Measurements from ENCODE around the gene TLNRD1. TPM values are rescaled to one million over a fixed set of nuclear protein-coding genes. Genes with fewer than 3 reads are reported as not detected.
A peak's percentile ranks its signal among the peaks of the same experiment; 100 is the strongest.

The TLNRD1 gene
- total RNA-seq, 1 experiment from 2014 or later: 40.3 TPM

DNA sequence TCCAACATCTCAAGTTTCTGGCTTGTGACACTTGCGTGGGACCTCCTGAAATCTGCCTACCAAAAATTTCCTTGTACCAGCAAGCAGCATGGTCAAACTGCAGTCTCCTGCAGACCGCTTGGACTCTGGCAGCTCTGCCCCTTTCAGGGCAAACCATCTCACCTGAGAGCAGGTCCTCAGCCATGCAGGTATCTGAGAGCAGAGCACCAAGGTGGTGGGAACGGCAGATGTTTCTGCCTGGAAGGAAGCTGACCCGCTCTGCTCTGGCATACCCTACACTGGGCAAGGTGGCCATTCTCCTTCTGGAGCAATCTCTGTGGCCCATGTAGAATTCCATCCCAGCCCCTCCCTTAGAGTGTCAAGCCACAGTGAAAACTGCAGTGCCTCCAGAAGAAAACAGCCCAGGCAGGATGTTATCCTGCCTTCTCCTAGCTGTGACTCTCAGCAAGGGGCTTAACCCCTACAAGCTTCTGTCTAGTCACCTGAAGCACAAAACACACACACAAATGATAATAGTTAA lies 32.7 kb upstream of the TLNRD1 start:
- Histone ChIP-seq H3K27me3 (replicated peaks) (no peaks in the 10 kb centered on the region), H3K4me3 (no peak overlapping the region), H3K9me3 (replicated peaks) (no peaks in the 10 kb centered on the region), H3K27ac (no peak overlapping the region), H3K4me1 (replicated peaks) (0 out of 2 replicates have a peak, but pooled peaks cover 6% of the 10 kb centered on the region), H3K36me3 (peaks cover 7% of the 10 kb centered on the region; the same call in 1 of the 2 replicates)
- no peak for DNase-seq (ENCODE audit: low read depth in 1 of 2, low spot score in 2 of 2)

DNA sequence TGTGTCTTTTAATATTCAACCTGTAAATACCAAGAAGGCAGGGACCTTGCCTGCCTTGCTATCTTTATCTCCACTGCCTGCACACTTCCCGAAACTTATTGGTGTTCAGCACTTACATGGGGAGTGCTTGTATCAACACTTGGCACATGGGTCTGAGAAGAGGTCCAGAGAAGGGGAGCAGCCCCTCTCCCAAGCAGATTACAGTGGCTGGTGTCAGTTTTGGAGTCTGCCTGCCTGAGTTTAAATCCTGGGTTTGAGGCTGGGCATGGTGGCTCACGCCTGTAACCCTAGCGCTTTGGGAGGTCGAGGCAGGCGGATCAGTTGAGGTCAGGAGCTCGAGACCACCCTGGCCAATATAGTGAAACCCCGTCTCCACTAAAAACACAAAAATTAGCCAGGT lies 31.4 kb upstream of the TLNRD1 start:
- no peaks in the 10 kb centered on the region for H3K27me3 ChIP-seq (replicated peaks)
- H3K9me3 ChIP-seq (replicated peaks): no peaks in the 10 kb centered on the region
- no peak for DNase-seq (ENCODE audit: low read depth in 1 of 2, low spot score in 2 of 2)
- 0 out of 2 replicates have a peak, but pooled peaks cover 6% of the 10 kb centered on the region for H3K4me1 ChIP-seq (replicated peaks)
- H3K27ac ChIP-seq: no peak overlapping the region
- no peak overlapping the region for H3K4me3 ChIP-seq
- peaks cover 7% of the 10 kb centered on the region; the same call in 1 of the 2 replicates for H3K36me3 ChIP-seq

DNA sequence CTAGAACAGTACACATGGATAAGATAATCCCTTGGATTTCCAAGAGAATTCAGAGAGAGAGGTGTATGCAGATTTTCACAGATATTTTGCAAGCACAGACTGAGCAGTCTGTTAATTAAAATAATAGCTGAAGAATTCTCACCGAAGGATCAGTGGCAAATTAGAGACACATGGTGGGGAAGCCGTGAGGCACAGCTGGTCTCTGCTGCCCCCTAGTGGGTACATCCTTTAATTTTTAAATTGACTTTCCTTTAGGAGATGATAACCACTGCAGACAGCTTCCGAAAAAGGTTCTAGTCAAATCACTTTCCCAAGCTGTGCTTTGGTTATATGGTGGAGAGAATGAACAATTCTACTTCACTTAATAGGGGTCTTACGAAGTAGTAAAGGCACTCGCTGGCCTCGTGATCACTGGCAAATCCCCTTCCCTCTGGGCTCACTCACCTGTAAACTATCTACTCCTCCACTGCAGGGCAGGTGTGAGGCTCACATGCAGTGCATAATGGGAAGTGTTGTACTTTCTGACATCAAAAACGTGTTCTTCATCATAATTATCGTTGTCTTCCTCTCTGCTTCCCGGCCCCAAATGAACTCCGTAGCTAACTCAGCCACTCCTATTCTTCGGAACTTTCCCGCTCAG lies 30.6 kb upstream of the TLNRD1 start:
- peaks cover 7% of the 10 kb centered on the region; the same call in 1 of the 2 replicates for H3K36me3 ChIP-seq
- peak in 1 of 2 experiments; percentile 54 for DNase-seq (ENCODE audit: low read depth in 1 of 2, low spot score in 2 of 2)

DNA sequence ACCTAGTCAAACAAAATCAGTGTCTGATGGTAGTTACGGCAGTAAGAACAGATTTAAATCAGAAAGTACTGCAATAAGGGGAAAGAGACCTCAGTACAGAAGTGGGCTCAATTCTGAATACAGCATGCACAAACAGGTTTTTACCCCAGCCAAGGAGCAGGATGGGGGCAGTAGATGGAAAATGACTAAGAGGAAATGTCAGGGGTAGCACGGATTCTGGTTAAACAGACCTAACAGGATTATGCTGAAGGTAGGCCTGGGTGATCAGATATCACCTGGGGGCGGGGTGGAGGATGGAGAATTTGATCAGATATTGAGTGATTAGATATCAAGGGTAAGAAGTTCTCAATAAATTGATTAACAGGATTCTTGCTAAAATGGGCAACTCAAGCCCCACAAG lies 30.1 kb upstream of the TLNRD1 start:
- H3K4me3 ChIP-seq: no peak overlapping the region
- H3K27me3 ChIP-seq (replicated peaks): no peaks in the 10 kb centered on the region
- 0 out of 2 replicates have a peak, but pooled peaks cover 6% of the 10 kb centered on the region for H3K4me1 ChIP-seq (replicated peaks)
- no peak overlapping the region for H3K27ac ChIP-seq
- no peaks in the 10 kb centered on the region for H3K9me3 ChIP-seq (replicated peaks)
- H3K36me3 ChIP-seq: peaks cover 7% of the 10 kb centered on the region; the same call in 1 of the 2 replicates
- DNase-seq (ENCODE audit: low read depth in 1 of 2, low spot score in 2 of 2): no peak

More for the DNA sequence above, 30.6 kb upstream of the TLNRD1 start:
- H3K27me3 ChIP-seq (replicated peaks): no peaks in the 10 kb centered on the region
- no peak overlapping the region for H3K4me3 ChIP-seq
- 0 out of 2 replicates have a peak, but pooled peaks cover 6% of the 10 kb centered on the region for H3K4me1 ChIP-seq (replicated peaks)
- H3K27ac ChIP-seq: no peak overlapping the region
- H3K9me3 ChIP-seq (replicated peaks): no peaks in the 10 kb centered on the region

DNA sequence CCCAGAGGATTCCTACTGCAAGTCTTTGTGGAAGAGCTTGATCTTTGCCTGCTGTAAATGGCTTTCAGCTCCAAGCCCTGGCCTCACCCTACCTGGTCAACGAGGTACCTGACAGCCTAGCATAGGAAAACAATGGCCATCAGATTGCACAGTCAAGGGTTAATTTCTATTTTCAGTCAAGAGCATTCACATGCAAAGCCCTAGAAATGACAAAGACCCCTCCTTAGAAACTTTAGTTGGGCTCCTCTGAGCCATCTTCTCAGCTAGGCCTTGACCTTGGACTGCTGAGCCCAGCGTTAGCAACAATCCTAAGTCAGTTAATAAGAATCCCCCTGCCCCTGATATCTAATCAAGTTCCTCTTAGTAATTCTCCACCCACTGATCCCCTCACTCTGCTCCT lies 29.6 kb upstream of the TLNRD1 start:
- peaks cover 10% of the 10 kb centered on the region for H3K36me3 ChIP-seq
- H3K9me3 ChIP-seq (replicated peaks): no peaks in the 10 kb centered on the region
- DNase-seq (ENCODE audit: low read depth in 1 of 2, low spot score in 2 of 2): no peak
- no peaks in the 10 kb centered on the region for H3K27me3 ChIP-seq (replicated peaks)
- H3K4me1 ChIP-seq (replicated peaks): 0 out of 2 replicates have a peak, but pooled peaks cover 6% of the 10 kb centered on the region
- H3K4me3 ChIP-seq: no peak overlapping the region
- no peak overlapping the region for H3K27ac ChIP-seq

DNA sequence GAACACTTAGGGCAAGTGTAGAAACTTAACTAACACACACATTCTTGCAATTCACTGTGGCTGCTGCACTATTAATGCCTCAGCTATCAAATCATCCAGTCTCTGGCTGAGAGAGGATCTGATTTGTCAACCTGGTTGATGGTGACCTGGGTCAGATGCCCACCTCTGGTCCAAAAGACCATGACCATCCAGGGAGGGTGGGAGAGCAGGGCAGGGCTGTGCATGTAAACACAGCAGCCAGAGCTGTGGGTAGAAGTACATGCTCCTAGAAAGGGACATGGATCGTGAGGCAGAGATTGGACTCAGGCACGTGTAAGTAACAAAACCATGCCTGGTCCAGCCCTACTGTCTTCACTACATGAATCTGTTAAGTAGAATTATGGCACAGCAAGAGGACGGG lies 28.4 kb upstream of the TLNRD1 start:
- peaks cover 22% of the 10 kb centered on the region for H3K36me3 ChIP-seq
- H3K4me3 ChIP-seq: no peak overlapping the region
- H3K27me3 ChIP-seq (replicated peaks): no peaks in the 10 kb centered on the region
- H3K4me1 ChIP-seq (replicated peaks): 0 out of 2 replicates have a peak, but pooled peaks cover 6% of the 10 kb centered on the region
- DNase-seq (ENCODE audit: low read depth in 1 of 2, low spot score in 2 of 2): no peak
- no peak overlapping the region for H3K27ac ChIP-seq
- H3K9me3 ChIP-seq (replicated peaks): no peaks in the 10 kb centered on the region

DNA sequence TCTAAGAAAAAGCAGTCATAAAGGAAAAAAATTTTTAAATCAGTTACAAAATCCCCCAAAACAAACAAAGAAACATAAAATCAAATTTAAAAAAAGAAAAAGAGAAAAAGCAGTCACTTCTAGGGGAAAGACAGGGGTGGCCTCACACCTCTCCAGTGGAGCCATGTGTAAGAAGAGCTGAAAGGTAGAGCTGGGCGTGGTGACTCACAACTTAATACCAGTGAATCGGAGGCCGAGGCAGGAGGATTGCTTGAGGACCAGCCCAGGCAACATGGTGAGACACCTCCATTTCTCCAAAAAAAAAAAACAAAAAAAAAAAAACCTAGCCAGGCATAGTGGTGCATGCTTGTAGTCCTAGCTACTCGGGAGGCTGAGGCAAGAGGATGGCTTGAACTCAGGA lies 25.8 kb upstream of the TLNRD1 start:
- Histone ChIP-seq H3K4me1 (replicated peaks) (peaks cover 7% of the 10 kb centered on the region; the same call in 1 of the 2 replicates), H3K27ac (no peak overlapping the region), H3K4me3 (no peak overlapping the region), H3K9me3 (replicated peaks) (no peaks in the 10 kb centered on the region), H3K27me3 (replicated peaks) (no peaks in the 10 kb centered on the region), H3K36me3 (peaks cover 41% of the 10 kb centered on the region)
- no peak for DNase-seq (ENCODE audit: low read depth in 1 of 2, low spot score in 2 of 2)

DNA sequence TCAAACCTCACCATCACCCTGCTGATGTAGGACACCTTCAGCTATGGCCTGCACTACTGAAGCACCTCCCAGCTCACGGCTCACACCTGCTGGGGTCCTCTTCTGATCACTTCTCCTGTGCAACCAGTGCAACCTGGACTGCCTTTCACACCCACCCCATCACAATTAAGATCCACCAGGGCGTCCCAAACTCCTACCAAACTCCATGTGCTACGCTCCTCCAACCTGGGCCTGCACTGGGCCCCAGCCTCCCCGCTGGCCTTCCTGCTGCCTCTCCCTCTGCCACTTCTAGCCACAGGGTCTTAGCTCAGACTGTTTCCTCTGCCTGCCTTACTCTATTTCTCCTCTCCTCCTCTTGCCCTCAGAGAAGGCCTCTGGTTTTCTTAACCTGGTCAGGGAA lies 23.9 kb upstream of the TLNRD1 start:
- Histone ChIP-seq H3K9me3 (replicated peaks) (no peaks in the 10 kb centered on the region), H3K4me1 (replicated peaks) (peaks cover 7% of the 10 kb centered on the region; the same call in 1 of the 2 replicates), H3K27ac (no peak overlapping the region), H3K36me3 (peaks cover 57% of the 10 kb centered on the region), H3K4me3 (no peak overlapping the region), H3K27me3 (replicated peaks) (no peaks in the 10 kb centered on the region)
- DNase-seq (ENCODE audit: low read depth in 1 of 2, low spot score in 2 of 2): no peak

DNA sequence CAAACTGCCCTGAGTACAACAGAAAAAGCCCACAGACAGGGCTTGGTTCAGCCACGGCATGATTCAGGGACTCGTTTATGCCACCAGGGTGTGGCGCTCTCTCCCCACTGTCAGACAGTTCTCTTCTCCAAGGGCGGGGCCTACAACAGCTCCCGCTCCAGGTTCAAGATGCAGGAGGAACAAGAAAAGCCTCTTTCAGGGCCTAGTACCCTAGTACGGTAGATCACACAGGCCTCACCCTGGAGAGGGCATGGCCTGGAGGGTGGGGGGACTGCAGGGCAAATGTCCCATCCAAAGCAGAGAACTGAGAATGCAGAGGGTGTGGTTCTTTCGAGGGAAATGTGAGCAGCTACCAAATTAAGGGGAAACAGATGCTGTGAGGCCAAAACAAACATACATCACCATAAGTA lies 23.1 kb upstream of the TLNRD1 start:
- Histone ChIP-seq H3K4me3 (no peak overlapping the region), H3K27me3 (replicated peaks) (no peaks in the 10 kb centered on the region), H3K4me1 (replicated peaks) (peaks cover 7% of the 10 kb centered on the region; the same call in 1 of the 2 replicates), H3K27ac (no peak overlapping the region), H3K36me3 (peaks cover 65% of the 10 kb centered on the region), H3K9me3 (replicated peaks) (no peaks in the 10 kb centered on the region)
- DNase-seq (ENCODE audit: low read depth in 1 of 2, low spot score in 2 of 2): no peak

DNA sequence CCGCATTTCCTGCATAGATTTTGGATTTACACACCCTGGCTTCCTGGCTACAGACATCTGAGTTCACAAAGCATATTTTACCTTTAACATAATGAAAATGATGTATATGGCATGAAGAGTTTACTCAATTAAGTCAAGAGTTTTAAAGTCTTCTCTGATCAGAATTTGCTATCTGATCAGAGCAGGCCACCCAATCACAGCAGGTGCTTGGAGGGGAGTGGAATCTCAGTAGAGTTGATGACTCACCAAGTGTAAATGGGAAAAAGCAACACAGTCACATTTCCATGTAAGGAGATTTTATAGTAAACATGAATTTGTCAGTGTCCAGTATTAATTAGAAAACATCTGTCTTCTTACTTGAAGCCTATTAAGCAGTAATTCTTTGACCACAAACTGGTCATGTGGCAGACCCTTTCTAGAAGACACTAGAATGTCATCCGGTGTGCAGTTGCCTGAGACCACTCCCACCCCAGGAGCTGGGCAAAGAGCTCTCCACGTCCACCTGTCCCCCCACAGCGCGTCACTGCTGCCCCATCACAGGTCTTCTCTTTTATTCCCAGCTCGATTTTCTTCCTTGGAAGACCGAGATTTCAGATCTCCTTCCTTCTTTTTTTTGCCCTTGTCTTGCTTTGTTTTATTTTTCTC lies 21.9 kb upstream of the TLNRD1 start:
- Histone ChIP-seq H3K9me3 (replicated peaks) (no peaks in the 10 kb centered on the region), H3K36me3 (peaks cover 67% of the 10 kb centered on the region), H3K27me3 (replicated peaks) (no peaks in the 10 kb centered on the region), H3K27ac (no peak overlapping the region), H3K4me3 (no peak overlapping the region), H3K4me1 (replicated peaks) (peaks cover 7% of the 10 kb centered on the region; the same call in 1 of the 2 replicates)
- DNase-seq (ENCODE audit: low read depth in 1 of 2, low spot score in 2 of 2): no peak

DNA sequence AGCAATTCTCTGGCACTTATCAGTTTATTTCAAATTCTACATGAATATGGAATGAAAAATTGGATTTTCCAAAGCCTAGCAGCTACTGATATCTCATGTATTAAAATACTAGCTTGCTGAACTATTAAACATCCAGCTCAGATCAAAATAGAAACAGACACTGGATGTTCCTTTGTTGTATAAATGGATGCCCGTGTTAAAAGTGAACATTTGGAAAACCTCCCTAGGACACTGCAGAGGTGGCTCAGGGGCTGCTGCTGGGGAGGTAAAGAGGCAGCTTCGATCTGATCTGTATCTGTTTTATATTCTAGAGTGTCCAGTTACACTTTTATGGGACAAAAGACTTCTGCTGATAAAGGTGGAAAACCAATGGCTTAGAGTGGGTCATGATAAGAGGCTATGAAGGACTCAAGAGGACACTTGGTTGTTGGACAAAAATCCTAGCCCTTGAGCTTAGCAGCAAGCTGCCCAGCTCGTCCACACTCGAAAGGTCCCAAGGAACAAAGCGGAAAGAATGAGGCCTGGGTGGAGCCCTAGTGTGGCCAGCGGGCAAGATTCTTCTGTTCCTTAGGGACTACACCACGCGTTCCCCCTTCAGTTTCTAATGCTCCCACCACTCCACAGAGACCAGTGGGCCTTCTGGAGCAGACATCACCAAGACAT lies 21.1 kb upstream of the TLNRD1 start:
- H3K4me3 ChIP-seq: no peak overlapping the region
- H3K27ac ChIP-seq: no peak overlapping the region
- DNase-seq (ENCODE audit: low read depth in 1 of 2, low spot score in 2 of 2): no peak
- H3K9me3 ChIP-seq (replicated peaks): no peaks in the 10 kb centered on the region
- peaks cover 7% of the 10 kb centered on the region; the same call in 1 of the 2 replicates for H3K4me1 ChIP-seq (replicated peaks)
- peaks cover 67% of the 10 kb centered on the region for H3K36me3 ChIP-seq
- no peaks in the 10 kb centered on the region for H3K27me3 ChIP-seq (replicated peaks)

DNA sequence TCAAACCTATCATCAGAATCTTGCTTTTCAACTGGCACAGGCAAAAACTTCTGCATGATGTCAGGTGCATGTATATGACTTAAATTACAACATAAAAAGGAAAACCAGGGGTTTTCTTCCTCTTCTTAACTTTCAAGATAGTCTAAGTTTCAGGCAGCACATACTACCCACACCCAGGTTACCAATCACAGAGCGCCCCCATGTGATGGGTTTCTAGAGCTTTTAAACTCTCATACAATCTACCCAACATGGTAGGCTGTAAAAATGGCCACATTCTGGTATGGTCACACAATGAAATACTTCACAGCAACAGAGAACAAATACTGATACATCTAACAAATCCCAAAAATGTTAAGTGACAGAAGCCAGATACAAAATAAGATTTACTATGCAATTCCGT lies 18.5 kb upstream of the TLNRD1 start:
- Histone ChIP-seq H3K9me3 (replicated peaks) (no peaks in the 10 kb centered on the region), H3K4me3 (no peak overlapping the region), H3K27me3 (replicated peaks) (no peaks in the 10 kb centered on the region), H3K4me1 (replicated peaks) (peaks cover 7% of the 10 kb centered on the region; the same call in 1 of the 2 replicates), H3K27ac (no peak overlapping the region), H3K36me3 (peaks cover 65% of the 10 kb centered on the region)
- no peak for DNase-seq (ENCODE audit: low read depth in 1 of 2, low spot score in 2 of 2)

DNA sequence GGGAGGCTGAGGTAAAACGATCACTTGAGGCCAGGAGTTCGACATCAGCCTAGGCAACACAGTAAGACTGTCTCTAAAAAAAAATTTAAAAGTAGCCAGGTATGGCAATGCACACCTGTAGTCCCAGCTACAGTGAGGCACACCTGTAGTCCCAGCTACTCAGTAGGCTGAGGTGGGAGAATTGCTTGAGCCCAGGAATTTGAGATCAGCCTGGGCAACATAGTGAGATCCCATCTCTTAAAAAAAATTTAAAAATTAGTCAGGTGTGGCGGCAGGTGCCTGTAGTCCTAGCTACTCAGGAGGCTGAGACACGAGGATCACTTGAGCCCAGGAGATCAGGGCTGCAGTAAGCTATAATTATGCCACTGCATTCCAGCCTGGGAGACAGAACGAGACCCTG lies 17.9 kb upstream of the TLNRD1 start:
- Histone ChIP-seq H3K36me3 (peaks cover 59% of the 10 kb centered on the region), H3K4me1 (replicated peaks) (peaks cover 8% of the 10 kb centered on the region), H3K27me3 (replicated peaks) (no peaks in the 10 kb centered on the region), H3K4me3 (no peak overlapping the region), H3K27ac (no peak overlapping the region), H3K9me3 (replicated peaks) (no peaks in the 10 kb centered on the region)
- DNase-seq (ENCODE audit: low read depth in 1 of 2, low spot score in 2 of 2): no peak

DNA sequence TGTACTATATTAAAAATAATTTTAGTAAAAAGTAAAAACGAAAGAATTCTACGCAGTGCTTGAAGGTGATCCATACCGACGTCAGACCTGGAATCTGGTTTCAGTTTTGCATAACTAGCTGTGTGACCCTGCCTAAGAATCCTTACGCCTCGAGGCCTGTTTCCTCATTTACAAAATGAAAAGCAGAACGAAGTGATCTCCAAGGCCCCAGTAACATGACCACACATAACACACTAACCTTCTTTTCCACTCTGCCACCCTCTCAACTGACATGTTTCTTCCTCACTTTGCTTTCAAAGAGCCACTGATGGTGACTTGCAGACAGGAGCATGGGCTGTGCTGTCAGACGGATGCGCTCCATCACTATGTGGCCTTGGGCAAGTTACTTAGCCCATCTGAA lies 15.9 kb upstream of the TLNRD1 start:
- Histone ChIP-seq H3K27me3 (replicated peaks) (no peaks in the 10 kb centered on the region), H3K9me3 (replicated peaks) (no peaks in the 10 kb centered on the region), H3K4me1 (replicated peaks) (peaks cover 10% of the 10 kb centered on the region), H3K27ac (no peak overlapping the region), H3K4me3 (no peak overlapping the region), H3K36me3 (peaks cover 46% of the 10 kb centered on the region)
- no peak for DNase-seq (ENCODE audit: low read depth in 1 of 2, low spot score in 2 of 2)

Data from SJSA1 (cell line).